NK-92 (cell line): ENCODE data around the gene TANGO6.

Experiments
- DNase-seq: peaks from one replicate; lab custom pipeline; 2025; ENCODE audit not compliant: unreplicated experiment; lab: John Stamatoyannopoulos, UW

TANGO6 gene

DNA sequence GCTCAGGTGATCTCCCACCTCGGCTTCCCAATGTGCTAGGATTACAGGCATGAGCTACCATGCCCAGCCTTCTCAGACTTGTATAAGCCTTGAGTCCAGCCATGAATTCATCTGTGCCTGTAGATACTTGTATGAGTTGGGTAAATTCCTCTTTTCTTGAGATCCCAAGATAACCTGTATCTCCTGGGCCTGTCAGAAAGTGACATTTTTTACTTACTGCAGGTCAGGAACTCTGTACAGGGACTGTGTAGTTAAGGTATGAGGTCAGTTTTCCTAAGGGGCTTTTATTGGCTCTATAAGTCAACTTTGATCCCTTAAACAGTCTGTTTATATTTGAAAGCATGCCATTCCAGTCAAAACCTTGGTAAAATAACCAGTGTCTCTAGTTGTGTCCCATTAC is 155.8 kb downstream of the TANGO6 start:
- DNase-seq = no peak

DNA sequence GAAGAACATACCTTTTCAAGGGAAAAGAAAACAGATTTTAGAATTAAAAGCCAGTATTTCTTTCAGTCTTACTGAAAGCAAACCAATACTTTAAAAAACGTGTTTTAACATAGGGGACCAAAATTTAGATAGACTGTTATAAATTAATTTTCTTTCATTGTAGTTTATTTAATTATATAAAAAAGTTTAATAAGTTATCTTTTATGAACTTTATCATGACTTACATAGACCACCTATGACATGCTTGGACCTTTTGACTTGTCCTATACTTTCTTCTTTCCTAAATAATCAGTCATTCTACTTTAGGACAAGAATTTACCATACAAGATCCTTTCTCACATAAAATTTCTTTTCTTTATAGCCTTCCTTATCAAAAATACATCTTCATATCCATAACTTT is 160.2 kb downstream of the TANGO6 start:
- DNase-seq = no peak

DNA sequence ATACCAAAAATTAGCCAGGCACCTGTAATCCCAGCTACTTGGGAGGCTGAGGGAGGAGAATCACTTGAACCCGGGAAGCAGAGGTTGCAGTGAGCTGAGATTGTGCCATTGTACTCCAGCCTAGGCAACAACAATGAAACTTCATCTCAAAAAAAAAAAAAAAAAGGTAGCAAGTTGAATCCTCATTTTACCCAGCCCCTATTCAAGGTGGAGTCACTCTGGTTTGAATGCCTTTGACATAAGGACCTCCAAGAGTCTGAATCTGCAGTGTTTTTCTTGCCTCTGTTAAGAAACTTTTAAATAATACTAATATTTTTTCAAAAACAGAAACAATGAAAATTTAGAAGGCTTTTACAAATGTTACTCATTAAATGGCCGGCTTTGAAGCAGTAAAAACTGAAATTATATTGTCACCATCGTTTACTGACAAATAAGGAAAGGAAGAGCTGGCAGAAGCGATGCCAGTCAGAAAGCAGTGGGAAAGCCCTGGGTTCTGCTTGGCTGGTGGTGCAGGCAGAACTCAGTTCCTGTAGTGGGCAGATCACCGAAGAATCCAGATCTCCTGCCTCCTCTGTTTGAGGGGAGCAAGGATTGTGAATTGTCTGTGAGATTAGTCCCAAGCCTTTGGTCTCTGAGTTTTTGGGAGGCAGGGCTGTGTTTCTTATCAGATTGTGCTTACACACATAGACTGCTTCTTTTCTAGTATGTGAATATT is 162.5 kb downstream of the TANGO6 start:
- DNase-seq = no peak

DNA sequence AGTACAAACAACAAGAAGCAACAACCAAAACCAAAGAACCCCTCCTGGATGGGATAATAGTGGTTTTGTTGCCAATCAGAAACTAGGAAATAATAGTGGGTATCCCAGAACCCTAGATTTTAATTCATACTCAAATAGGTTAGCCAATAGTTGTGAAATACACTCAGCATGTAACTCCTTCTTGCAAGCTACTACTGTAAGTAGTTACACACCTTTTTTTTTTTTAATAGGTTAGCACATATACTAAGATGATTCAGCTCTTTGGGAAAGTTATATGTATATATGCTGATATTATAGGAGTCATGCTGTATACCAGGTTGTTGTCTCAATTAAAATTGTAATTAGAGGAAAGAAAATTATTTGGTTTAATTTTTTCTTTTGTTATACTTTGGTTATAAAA is 169.6 kb downstream of the TANGO6 start:
- DNase-seq = no peak

DNA sequence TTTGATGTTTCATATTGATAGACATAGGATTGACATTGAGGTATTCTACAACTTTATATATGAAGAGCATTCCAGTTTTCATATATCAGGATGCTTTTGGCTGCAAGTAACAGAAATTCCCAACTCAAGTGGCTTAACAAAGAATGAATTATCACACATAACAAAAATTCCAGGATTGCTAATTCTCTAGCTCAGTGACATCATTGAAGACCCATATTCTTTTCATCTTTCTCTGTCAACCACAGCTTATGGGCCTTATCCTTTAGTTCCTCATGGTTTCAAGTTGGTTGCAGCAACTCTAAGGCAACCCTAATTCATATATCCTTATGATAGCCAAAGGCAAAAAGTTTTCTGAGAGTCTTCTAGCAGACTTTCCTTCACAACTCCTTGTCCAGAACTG is 170.7 kb downstream of the TANGO6 start:
- DNase-seq = no peak

DNA sequence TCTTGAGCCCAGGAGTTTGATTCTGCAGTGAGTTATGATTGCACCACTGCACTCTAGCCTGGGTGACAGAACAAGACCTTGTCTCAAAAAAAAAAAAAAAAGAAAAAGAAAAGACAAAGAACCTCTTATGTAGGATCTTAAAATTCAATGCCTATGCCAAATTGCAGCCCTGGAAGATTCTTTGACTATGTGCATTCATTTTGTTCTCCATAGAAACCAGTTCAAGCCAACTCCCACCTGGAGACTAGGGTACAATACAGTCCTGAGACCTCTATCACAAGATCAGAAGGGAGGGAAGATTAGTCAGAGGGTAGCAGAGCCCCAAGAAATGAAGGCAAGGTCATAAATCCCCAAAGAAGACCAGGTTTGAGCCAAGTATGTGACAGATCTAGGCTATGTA is 171.5 kb downstream of the TANGO6 start:
- no peak for DNase-seq

DNA sequence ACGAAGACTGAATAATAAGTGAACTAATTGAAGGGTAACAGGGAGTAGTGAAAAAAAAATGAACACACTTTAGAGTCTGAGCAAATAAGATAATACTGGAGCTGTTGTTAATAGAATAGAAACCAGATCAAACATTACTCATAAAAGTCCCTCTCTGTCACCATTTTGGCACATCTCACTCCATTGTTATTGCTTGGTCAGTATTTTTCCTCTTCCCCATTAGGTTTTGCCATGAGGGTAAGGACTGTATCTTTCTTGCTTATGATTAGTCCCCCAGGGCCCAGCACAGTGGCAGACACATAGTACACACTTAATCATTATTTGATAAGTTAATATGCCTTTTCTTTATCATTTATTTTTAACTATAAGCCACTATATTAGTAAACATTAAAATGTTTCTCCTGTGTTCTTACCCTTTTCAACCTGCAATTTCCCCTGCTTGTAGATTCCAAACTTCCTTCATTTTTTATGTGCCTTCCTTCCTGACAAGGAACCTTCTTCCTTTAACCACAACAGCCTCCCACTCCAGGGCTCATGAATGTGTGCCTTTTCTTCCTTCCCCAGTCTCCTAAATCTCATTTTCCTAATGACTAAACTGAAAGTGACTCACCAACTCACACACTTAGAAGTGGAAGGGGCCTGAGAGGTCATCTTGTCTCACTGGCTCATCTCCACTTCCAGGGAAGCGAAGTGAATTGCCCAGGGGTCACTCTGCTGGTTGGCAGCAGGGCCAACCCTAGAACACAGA is 173.9 kb downstream of the TANGO6 start:
- DNase-seq = no peak

DNA sequence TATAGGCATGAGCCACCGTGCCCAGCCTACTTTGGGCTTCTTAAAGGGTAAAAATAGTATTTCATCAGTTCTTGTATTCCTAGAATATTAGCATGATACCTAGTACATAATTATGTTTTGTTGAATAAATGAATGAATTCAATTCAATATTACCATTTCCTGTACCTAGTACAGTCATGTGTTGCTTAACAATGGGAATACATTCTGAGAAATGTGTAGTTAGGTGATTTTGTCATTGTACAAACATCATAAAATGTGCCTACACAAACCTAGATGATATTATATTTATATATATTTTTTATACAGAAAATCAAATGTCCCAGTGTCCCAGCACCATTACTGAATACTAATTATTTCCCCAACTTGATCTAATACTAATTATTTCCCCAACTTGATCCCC is 176.5 kb downstream of the TANGO6 start:
- DNase-seq = no peak

DNA sequence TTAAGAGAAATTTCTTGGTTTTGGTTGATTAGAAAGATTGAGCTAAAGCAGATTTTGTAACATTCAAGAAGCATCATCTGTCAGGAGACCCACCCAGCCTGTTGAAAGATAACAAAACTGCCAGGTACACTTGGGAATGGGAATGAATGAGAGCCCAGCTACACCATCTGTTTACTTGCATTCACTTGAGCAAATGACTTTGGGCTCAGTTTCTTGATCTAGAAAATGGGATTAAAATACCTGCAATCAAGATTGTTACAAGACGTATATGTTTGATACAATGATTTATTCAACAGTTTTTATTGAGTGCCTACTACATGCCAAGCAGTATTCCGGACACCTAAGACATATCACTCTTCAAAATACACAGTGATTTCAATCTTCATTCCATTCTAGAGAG is 185.8 kb downstream of the TANGO6 start:
- DNase-seq = no peak

DNA sequence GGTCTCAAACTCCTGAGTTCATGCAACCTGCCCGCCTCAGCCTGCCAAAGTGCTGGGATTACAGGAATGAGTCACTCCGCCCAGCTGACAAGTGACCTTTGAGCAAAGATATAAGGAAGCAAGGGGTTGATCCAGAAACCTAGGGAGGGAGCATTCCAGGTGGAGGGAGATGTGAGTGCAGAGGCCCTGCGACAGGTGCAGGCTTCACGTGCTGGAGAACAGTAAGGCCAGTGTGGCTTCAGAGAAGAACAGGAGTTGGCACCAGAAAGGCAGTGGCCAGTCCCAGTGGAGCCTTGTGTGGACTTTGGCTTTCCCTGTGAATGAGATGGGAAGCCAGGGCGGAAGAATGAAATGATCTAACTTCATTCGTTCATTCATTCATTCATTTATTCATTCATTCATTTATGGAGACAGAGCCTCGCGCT is 188.6 kb downstream of the TANGO6 start:
- no peak for DNase-seq

DNA sequence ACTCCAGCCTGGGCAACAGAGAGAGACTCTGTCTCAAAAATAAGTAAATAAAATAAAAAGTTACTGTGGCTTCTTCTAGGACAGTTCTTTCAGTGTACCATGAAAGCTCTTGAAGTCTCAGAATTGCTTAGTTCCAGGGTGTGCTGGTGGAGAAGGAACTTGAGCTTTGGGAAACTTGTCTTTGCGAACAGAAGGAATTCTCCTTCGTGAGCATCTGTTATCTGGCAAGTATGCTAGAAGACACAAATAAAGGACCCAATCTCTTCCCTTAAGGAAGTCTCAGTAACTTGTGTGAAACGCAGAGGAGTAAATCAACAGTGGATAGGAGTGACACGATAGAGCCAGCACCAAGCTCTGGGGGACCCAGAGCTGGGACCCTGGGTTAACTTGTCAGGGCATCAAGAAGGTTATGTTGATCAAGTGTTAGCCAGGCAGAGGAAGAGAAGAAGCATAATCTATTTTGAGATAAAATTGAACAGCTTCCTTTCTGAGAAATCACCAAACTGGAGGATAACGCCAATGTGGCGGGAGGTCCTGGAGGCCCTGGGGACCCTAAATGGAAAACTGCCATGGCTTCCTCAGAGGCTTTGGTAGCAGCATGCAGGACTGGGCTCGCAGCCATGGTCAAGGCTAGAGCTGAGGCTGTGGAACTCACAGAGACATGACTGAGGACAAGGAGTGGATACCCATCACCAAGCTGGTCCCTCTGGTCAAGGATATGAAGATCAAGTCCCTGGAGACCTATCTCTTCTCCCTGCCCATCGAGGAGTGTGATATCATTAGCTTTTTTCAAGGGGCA is 190.0 kb downstream of the TANGO6 start:
- DNase-seq = no peak

DNA sequence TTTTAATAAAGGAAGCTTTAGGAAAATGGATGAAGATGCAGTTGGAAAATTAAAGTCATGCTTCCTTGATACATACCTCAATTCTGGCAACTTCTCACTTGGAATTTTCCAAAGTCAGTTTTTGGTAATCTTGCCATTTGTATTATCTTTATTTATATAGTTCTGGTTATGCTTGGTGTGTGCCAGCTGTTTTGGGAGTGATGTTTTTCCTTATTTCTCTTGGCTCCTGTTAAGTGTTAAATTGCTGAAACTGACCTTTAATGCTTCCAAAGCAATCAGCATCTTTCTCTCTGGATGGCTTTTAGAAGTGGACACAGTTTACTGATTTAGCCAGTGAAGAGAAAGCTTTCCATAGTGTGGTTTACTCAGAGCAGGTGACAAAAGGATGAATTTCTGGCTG is 192.0 kb downstream of the TANGO6 start:
- no peak for DNase-seq

DNA sequence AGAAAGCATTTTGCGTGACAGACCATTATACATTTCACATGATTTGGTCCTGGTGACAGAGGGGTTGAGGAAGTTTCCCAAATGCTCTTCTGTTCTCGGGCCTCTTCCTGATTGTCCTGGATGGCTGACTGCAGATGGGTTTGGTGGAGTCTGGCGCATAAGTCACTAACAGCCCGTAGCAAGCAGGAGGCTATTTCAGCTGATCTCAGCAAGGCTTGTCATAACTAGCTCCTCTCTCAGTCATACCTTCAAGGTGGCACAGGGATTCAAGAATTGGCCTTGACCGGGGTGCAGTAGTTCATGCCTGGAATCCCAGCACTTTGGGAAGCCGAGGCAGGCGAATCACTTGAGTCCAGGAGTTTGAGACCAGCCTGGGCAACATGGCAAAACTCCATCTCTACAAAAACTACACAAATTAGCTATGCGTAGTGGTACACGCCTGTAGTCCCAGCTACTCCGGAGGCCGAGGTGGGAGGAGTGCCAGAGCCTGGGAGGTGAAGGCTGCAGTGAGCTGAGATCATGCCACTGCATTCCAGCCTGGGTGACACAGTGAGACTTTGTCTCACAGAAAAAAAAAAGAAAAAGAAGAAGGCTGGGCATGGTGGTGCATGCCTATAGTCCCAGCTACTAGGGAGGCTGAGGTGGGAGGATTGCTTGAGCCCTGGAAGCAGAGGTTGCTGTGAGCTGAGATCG is 193.2 kb downstream of the TANGO6 start:
- no peak for DNase-seq

DNA sequence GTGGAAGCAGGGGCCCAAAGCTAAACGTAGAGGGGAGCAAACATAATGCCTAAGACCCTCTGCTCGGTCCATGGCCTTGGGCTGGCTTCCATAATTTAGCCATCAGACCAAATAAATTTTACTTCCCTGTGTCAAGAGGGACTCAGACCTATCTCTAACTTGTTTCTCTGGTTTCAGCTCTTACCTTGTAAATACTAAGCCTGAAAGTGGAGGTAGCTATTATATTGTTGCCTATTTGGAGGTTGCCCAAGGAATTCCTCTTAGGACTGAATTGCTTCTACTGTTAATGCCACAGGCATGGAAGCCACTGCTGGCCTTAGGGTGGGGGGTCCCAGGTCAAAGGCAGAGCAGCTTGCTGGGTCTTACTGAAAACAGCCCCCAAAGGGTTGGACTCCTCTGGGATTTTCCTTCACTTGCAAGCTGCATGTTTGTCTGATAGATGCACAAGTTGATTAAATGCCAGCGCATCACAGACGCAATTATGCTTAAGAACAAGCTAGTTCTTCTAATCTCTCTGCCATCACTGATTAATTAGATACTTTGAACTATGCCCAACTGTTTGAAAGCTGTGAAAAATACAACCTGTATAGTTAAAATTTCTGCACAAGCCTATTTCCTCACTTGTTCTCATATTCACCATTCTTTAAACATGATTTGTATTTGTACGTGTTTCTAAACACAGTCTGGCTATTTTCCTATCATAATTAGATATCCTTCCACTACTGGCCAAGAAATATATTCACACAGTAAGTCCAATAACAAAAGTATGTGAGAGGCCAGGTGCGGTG is 194.2 kb downstream of the TANGO6 start:
- DNase-seq = no peak

DNA sequence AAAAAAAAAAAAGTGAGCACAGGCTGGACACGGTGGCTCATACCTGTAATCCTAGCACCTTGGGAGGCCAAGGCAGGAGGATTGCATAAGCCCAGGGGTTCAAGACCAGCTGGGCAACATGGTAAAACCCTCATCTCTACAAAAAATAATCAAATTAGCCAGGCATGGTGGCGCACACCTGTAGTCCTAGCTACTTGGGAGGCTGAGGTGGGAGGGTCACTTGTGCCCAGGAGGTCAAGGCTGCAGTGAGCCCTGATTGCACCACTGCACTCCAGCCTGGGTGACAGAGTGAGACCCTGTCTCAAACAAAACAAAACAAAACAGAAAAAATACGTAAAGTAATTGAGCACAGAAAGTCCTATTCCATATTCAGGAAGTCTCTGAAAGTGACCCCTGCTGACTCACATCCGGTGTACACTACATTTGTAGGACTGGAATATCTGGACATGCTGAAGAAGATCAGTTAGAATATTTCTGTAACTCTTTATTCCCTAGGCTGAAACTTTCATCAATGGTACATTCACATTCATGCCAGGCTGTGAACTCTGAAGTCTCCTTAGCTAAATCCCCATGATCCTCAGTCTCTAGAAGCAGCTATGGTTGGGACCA is 196.1 kb downstream of the TANGO6 start:
- no peak for DNase-seq

DNA sequence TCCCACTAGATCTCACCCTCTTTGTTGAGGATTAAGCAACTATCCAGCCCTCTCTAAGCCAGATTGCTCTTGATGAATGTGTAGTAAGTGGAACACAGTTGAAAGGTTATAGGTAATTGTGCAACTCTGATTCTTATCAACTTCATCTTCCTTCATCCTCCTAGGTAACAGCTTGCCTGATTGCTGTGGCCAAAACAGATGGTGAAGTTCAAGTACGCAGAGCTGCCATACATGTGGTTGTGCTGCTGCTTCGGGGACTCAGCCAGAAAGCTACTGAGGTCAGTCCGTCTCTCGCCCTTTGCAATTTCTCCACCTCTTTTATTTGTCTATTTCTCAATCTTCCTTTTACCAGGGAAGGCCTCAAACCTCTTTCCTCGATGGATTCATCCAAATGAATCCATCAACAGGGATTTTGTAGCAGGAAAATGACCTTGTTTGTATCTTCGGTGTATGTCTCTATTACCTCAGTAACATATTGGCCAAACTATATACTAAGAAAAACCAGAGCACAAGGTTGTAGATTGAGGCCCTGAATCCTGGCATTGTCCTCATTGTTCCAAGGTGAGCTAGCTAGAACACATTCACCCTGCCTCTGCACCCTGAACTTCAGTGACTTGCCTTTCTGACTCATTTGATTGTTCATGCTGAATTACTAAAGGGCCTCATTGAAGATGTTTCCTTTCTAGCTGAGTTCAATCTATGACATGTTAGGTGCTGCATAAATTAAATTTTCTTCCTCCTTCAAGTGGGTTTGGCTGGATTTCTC is 197.0 kb downstream of the TANGO6 start:
- DNase-seq = no peak

DNA sequence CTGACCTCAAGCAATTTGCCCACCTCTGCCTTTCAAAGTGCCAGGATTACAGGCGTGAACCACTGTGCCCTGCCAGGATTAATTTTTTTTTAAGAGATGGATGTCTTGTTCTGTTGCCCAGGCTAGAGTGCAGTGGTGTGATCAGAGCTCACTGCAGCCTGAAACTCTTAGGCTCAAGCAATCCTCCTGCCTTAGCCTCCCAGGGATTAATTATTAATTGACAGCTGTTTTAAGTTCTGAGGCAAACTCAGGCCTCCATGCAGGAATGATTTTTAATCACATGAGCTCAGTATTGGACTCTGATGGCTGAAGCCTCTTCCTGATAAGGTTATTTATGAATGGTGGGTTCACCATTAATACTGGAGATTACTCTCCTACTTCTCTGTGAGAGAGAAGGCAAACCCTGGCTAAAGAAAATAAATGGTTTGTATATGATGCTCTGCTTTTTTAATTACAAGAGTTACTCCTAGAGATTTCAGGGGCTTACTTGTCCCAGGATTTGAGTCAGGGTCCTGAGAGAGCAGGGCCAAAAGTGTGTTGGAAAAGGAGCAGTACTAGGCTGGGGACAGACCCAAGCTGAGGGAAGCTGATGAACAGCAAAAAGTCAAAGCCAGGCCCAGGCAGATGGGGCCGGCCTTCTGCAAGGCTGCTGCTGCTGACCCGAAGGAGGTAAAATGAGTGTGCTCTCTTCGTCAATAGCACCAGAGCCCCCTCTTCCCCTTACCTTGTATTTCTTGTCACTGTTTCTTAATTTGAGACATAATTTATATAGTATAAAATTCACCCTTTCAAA is 205.2 kb downstream of the TANGO6 start:
- DNase-seq = no peak

DNA sequence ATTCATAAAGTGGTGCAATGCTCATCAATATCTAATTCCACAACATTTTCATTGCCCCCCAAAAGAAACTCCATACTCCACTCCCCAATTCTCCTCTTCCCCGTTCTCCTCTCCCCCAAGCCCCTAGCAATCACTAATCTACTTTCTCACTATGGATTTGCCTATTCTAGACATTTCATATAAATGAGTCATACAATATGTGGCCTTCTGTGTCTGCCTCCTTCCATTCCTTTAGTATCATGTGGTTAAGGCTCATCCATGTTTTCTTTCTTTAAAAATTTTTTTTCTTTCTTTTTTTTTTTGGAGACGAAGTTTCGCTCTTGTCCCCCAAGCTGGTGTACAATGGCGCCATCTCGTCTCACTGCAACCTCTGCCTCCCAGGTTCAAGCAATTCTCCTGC is 205.8 kb downstream of the TANGO6 start:
- DNase-seq = no peak
